Esophagus muscularis mucosa (tissue), 3 donors: ENCODE results near the gene DOCK10.

Experiments used
- POLR2A ChIP-seq: fragments of 450-650 bp; IDR thresholded peaks from one replicate; pipeline ENCODE4 v1.6.1; 2017; ENCODE audit warnings: antibody characterized with exemption, moderate library complexity, mild to moderate bottlenecking, low read depth
- TF ChIP-seq, protein P1 (sequence below), 3 experiments: fragments of 200-600 bp in 2 of 3; fragments of 450-650 bp in 1 of 3; sonication (generic) in 2 of 3; IDR thresholded peaks; one replicate each; pipeline ENCODE4 v1.5.1; 2017 to 2019; ENCODE audit warnings: antibody characterized with exemption in 3 of 3, mild to moderate bottlenecking in 2 of 3, moderate library complexity in 1 of 3

DNA sequence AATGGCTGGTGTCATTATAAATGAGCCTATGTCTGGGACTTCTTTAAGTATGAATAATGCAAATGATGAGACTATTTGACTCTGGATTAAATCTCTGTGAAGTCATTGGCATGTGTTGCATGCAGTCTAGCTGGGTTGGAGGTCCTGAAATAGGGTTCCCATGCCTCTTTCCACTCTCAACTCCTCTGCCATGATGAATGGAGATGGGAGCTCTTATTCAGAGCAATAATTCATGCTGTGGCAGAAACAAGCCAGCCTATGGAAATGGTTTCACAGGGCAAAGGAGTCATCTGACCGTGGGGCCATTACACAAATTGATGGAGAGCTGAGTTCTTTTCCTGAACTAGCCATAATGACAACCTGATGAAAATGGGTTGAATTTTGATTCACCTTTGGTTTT lies 310.6 kb downstream of the DOCK10 start:
- no peak for TF ChIP-seq POLR2A
- TF ChIP-seq, protein P1, sequence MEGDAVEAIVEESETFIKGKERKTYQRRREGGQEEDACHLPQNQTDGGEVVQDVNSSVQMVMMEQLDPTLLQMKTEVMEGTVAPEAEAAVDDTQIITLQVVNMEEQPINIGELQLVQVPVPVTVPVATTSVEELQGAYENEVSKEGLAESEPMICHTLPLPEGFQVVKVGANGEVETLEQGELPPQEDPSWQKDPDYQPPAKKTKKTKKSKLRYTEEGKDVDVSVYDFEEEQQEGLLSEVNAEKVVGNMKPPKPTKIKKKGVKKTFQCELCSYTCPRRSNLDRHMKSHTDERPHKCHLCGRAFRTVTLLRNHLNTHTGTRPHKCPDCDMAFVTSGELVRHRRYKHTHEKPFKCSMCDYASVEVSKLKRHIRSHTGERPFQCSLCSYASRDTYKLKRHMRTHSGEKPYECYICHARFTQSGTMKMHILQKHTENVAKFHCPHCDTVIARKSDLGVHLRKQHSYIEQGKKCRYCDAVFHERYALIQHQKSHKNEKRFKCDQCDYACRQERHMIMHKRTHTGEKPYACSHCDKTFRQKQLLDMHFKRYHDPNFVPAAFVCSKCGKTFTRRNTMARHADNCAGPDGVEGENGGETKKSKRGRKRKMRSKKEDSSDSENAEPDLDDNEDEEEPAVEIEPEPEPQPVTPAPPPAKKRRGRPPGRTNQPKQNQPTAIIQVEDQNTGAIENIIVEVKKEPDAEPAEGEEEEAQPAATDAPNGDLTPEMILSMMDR (IDR thresholded peaks at IDR 0.05): no peak
